GM18873 (cell line): ENCODE measurements around the gene POP4.

Source experiments
- ATAC-seq: cut with Tn5 transposase; IDR thresholded peaks from one replicate; pipeline ENCODE4 v1.9.1; 2021; ENCODE audit warnings: mild to moderate bottlenecking, moderate library complexity, moderate number of reproducible peaks; ENCODE audit not compliant: unreplicated experiment, low FRiP score

Gene POP4

GRCh38 chr19:29629836-29630534, 23.9 kb downstream of the POP4 start:
- no peak for ATAC-seq

DNA sequence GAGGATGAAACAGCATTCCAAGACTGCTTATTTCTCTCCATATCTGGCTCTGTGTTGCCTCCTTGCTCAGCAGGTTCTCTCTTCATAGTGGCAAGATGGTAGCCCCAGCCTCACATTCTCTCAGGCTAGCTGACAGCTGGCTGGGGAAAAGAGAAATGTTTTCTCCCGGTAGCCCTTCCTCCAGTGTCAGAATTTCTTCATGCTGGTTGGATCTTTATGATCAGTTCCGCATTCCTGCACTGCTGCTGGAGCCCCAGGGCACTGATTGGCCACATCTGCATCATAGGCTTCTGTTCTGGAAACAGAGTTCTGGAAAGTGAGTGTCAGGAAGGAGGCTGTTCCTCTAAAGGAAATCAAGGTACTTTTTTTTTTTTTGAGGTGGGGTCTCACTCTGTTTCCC, 24.6 kb downstream of the POP4 start:
- no peak for ATAC-seq

DNA sequence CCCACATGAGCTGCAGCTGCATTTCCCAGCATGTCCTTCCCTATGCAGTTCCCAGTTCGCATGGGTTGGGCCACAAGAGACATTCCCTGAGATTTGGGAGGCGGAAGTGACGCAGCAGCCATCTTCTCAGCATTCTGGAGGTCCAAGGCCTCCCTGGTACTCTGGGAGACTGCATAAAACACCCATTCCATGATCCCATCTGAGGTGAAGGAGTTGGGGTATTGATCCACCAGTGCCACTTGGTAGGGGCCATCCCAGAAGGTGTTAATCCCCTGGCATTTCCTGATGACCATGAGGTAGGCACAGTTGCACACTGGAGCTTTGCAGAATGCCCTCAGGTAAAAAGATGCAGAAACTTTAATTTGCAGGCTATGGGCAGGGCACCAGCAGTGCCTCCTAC, 25.4 kb downstream of the POP4 start:
- ATAC-seq: no peak

DNA sequence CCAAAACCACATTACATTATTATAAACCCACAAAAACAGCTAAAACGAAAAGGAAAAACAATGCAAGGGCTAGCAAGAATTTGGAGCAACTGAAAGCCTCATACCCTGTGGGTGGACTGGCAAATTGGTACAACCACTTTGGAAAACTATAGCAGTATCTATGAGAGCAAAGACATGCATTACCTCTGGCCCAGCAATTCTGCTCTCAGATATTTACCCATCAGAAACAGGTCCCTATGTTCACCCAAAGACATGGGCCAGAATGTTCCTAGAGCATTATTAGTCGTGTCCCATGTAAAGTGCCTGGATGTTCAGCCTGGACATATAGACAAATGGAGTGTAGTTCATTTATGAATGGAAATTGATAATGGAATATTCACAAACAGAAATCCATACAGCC, 27.9 kb downstream of the POP4 start:
- no peak for ATAC-seq

DNA sequence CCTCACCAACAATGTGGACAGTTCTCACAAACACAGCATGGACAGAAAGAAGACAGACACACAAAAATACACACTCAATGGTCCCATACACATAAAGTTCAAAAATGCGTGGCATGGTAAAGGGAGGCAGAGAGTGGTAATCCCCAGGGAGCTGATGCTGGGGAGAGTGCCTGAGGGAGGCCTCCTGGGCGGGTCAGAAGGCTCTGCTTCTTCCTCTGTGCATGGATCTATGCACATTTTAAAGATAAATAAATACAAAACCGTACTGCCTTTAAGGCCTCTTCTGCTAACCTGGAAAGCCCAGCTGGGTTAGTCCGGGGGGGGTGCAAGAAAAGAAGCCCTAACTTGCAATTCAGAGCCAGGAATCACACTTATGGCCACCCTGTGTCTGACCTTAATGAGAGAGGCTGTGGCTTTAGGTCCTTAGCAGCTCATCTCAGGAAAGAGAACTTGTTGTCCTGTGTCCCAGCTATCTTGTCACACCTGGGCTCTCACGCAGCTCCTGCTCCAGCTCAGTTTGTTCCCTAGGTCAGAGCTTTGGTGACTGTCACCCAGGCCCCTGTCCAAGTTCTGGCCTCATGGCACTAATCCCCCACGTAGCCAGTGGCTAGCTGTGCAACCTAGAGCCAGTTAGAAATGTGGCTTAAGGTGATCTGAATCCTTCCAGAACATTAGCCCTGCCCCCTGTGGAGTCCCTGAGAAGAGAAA, 28.5 kb downstream of the POP4 start:
- no peak for ATAC-seq

- no peak for ATAC-seq
Measured at GRCh38 chr19:29635963-29636362, 29.9 kb downstream of the POP4 start.

GRCh38 chr19:29636553-29637360, 30.7 kb downstream of the POP4 start:
- no peak for ATAC-seq

DNA sequence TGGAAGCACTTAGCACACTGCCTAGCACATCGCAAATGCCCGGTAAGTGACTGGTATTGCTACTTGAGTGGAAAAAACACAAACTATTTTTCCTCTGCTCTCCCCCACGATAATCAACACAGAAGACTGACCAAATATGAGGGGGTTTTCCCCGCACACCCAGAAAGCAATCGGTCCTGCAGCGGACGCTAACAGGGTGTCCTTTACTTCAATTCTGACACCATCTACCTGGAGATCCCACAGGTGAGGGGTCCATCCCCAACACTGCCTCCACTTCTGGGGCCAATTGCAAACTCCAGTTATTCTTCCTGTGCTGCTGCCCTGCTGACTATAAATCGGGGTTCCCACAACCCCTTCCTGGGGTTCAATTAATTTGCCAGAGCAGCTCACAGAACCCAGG, 33.0 kb downstream of the POP4 start:
- ATAC-seq: no peak

DNA sequence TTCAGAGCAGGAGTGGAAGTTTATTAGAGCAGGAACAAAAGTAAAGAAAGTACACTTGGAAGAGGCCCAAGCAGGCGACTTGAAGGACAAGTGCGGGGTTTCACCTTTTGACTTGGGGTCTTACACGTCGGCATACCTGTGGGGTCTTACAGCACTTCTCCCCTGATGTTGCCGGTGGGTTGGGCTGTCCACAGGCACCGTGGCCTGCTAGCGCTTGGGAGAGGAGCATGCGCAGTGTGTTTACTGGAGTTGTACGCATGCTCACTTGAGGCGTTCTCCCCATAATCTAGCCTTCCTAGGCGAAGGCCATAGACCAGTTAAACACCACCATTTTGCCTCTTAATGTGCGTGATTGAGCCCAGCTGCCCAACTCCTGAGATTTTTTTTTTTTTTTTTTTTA, 34.1 kb downstream of the POP4 start:
- no peak for ATAC-seq

DNA sequence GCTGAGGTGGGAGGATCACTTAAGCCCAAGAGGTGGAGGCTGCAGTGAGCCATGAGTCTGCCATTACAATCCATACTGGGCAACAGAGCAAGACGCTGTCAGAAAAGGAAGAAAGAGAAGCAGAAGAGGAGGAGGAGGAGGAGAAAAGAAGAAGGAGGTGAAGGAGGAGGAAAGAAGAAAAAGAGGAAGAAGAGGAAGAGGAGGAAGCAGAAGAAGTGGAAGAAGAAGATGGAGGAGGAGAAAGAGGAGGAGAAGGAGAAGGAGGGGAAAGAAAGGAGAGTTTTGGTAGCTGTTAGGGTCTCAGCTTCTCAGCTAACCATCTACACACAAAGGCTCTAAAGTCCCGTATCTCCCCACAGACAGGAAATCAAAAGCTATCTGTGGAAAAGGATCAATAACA, 35.5 kb downstream of the POP4 start:
- no peak for ATAC-seq

DNA sequence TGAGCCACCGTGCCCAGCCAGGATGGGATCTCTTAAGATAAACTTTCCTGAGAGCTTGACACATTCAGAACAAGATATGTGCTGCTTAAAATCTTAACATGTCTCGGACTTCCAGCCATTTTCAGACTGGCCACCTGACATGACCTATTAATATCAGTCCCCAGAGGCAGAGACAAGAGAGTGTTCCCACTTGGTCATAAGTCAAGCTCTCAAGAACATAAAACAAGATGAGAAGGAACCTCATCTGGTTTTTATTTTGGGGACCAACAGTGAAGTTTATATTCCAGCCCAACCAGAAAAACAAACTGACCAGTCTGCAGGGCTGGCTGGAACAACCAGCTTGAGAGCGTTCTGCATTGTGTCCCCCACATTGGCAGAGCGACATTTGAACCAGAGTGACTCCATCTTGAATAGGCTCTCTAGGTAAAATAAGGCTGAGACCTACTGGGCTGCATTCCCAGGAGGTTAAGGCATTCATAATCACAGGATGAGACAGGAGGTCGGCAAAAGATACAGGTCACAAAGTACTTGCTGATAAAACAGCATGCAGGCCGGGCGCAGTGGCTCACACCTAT, 37.4 kb downstream of the POP4 start:
- ATAC-seq: no peak

GRCh38 chr19:29644210-29644609, 38.1 kb downstream of the POP4 start:
- ATAC-seq: no peak

DNA sequence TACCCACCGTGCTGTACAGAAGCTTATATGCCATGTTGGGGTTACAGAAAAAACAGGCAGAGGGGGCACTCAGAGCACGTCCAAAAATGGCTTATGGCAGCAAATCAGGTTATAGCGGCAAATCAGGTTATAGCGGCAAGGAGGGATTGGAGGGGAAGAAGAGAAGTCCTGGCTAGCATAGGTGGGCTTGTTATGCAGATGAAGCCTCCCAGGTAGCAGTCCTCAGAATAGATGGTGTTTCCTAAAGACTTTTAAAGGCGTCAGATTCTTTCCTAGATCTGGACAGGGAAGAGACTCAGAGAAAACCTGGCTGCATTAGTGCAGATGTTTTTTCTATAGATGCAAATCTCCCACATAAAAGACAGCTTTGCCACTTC, 39.4 kb downstream of the POP4 start:
- no peak for ATAC-seq

DNA sequence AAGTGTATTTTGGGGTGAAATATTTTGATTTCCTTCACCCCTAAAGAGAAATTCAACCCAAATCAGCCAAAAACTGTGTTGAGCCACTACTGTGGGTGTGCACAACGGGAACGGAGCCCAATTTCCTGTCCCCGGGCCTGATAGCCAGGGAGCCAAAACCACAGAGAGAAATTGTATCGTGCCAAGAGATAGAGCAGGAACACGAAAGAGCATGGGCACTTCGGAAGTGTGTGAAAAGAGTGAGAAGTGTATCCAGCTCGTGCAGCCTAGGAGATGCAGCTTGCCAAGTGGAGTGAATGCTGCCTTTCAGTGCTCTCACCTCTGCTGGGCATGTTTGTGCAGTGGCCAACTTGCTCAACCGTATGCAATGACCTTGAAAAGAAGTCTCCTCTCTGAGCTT, 39.8 kb downstream of the POP4 start:
- ATAC-seq: no peak

GRCh38 chr19:29650772-29651387, 44.8 kb downstream of the POP4 start:
- no peak for ATAC-seq

DNA sequence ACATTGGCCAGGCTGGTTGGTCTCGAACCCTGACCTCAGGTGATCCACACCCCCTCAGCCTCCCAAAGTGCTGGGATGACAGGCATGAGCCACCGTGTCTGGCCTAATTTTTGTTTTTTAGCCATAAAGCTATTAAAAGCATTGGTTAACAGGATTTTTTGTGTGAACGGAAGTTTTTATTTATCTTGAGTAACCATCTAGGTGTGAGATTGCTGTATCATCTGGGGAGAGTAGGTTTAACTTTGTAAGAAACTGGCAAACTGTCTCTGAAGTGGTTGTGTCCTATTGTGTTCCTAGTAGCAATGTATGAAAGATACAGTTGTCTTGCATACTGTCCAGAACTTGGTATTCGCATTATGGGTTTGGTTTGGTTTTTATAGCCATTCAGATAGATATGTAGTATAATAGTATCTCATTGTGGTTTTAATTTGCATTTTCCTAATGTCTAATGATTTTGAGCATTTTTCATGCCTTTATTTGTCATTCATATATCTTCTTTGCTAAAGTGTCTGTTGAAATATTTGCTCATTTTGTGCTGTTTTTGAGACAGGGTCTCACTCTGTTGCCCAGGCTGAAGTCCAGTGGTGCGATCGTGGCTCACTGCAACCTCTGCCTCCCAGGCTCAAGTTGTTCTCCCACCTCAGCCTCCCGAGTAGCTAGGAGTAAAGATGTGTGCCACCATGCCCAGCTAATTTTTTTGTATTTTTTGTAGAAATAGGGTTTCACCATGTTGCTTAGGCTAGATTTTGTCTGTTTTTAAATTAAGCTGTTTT, 45.7 kb downstream of the POP4 start:
- ATAC-seq: no peak

GRCh38 chr19:29653398-29653797, 47.3 kb downstream of the POP4 start:
- no peak for ATAC-seq

DNA sequence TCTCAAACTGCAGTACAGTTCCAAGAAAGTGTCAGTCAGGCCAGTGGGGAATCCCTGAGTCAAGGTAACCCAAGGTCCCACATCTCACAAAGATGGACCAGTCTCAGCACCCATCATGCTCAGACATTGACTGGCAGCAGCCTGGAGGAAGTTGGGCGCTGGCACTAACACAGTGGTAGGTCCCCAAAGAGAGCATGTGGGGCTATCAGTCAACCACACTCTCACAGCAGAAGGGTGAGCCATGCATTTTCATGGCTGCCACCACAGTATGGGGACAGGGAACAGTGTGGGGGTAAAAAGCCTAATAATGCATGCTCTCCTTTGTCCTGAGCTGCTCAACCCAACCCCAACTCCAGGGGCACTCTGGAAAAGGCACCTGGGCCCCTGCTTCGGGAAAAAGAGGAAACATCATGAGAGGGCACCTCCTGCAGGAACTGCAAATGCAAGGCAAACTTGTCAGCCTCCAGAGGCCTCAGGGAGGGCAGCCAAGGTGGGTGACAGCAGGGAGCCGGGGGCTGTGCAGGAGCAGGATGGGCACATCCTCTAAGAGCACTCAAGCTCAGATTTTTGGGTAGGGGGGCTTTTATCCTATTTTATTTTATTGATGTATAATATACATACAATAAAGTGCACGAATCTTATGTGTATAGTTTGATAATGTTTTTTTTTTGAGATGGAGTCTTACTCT, 49.7 kb downstream of the POP4 start:
- ATAC-seq: no peak

- ATAC-seq: no peak
Measured at GRCh38 chr19:29658221-29658991, 52.3 kb downstream of the POP4 start.
